Measurements from ENCODE around the gene NWD2. TPM values are rescaled to one million over a fixed set of nuclear protein-coding genes. Genes with fewer than 3 reads are reported as not detected.

NWD2 gene
- polyA plus RNA-seq, 1 donor from 2014 or later = 0.06 TPM

- H3K4me3 ChIP-seq (ENCODE audit: low read length) = peak overlapping the region; percentile 74
- no peaks in the 10 kb centered on the region for H3K9me2 ChIP-seq (ENCODE audit: insufficient read depth, low read length)
- H3K27me3 ChIP-seq (ENCODE audit: insufficient read depth, low read depth, low read length) = peaks cover 68% of the 10 kb centered on the region
Observed at GRCh38 chr4:37243051-37243450, 1.5 kb upstream of the NWD2 start.

More at GRCh38 chr4:37243051-37243450, 1.5 kb upstream of the NWD2 start:
- no peaks in the 10 kb centered on the region for H3K9me3 ChIP-seq (ENCODE audit: low read length)
- H3K27ac ChIP-seq (ENCODE audit: low read length) = no peak overlapping the region
- TF ChIP-seq MXI1 (conservative IDR thresholded peaks at IDR 0.05; ENCODE audit: poor library complexity, severe bottlenecking) (no peak), CTCF (IDR thresholded peaks at IDR 0.05; ENCODE audit: poor library complexity, severe bottlenecking) (peak; percentile 30), TAF1 (IDR thresholded peaks at IDR 0.05; ENCODE audit: low read depth) (no peak), EP300 (conservative IDR thresholded peaks at IDR 0.05; ENCODE audit: poor library complexity, severe bottlenecking) (no peak), SMC3 (conservative IDR thresholded peaks at IDR 0.05; ENCODE audit: poor library complexity) (no peak), RAD21 (conservative IDR thresholded peaks at IDR 0.05) (peak; percentile 40), POLR2AphosphoS5 (IDR thresholded peaks at IDR 0.05) (no peak), EZH2 (IDR thresholded peaks at IDR 0.05; ENCODE audit: borderline replicate concordance, insufficient read depth, low read length, poor library complexity, severe bottlenecking) (no peak), REST (IDR thresholded peaks at IDR 0.05; ENCODE audit: borderline replicate concordance) (no peak)
- no peak overlapping the region for H3K9ac ChIP-seq (ENCODE audit: low read length)
- no peaks in the 10 kb centered on the region for H3K36me3 ChIP-seq (ENCODE audit: insufficient read depth, low read length)
- H3F3A ChIP-seq (ENCODE audit: insufficient read depth, low read length, poor library complexity, severe bottlenecking) = no peaks in the 10 kb centered on the region
- H3K4me2 ChIP-seq (ENCODE audit: low read length) = no peak overlapping the region
- no peak overlapping the region for H2AFZ ChIP-seq (ENCODE audit: low read depth, low read length)
- no peaks in the 10 kb centered on the region for H3K79me2 ChIP-seq (replicated peaks; ENCODE audit: insufficient read depth, low read length)
- H4K20me1 ChIP-seq (ENCODE audit: insufficient read depth) = no peaks in the 10 kb centered on the region
